ENCODE data around the gene FYTTD1.

FYTTD1 gene

GRCh38 chr3:197736491-197737318 lies 13.0 kb upstream of the FYTTD1 start, which contains the start of gene RUBCN:
Gene RUBCN (minus strand): TSS chr3:197736904. CDS start chr3:197736719, 185 bp downstream.
- DNase-seq (ENCODE audit: low read depth in 2 of 3, low spot score in 1 of 3), result peak; percentile 88 to 93 (median 92)

GRCh38 chr3:197737319-197737649 lies 12.4 kb upstream of the FYTTD1 start:
- DNase-seq (ENCODE audit: low read depth in 2 of 3, low spot score in 1 of 3), result no peak

DNA sequence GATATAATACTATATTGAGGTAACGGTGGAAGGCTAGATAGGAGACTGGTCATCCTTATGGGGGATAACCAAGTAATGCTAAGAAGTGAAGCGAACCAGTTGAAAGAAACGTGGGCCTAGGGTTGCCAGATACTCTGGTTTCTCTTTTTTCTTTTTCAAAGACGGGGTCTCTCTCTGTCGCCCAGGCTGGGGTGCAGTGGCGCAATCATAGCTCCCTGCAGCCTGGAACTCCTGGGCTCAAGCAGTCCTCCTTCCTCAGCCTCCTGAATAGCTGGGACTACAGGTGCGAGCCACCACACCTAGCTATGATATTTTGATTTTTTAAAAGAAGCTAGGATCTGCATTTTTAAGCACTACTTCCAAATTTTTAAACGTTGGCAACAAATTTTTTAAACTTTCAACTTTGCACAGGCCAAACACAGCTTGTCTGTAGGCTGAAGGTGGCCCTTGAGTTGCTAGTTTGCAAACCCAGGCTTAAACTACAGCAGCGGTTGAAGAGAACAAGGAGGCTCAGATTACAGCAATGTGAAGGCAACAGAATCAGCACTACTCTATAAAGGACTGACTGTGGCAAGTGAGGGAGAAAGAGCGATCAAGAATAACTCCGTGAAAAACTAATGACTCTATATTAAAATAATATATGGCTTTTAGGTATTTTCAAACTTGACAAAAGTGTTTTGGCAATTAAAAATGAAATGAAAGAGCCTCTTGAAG lies 11.8 kb upstream of the FYTTD1 start:
- DNase-seq (ENCODE audit: low read depth in 2 of 3, low spot score in 1 of 3), result no peak

- DNase-seq (ENCODE audit: low read depth in 2 of 3, low spot score in 1 of 3), result no peak
Measured at GRCh38 chr3:197742787-197743186, 6.9 kb upstream of the FYTTD1 start.

DNA sequence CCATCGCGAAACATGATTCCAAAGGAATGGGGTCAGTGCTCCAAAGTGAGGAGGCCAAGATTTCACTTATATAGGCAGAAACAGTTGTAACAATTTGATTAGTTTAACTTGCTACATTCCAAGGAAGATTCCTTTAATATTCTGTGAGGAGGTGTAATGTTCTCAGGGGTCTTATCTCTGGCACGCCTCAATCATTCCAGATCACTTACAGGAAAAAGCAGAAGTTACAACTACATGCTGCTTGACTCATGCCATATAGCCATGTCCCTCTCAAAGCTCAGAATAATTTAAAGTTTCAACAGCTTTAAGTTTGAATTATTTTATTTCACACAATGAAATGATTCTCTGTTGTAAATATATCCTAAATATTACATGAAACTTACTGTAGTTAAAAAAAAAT lies 3.5 kb upstream of the FYTTD1 start:
- DNase-seq (ENCODE audit: low read depth in 2 of 3, low spot score in 1 of 3), result no peak

DNA sequence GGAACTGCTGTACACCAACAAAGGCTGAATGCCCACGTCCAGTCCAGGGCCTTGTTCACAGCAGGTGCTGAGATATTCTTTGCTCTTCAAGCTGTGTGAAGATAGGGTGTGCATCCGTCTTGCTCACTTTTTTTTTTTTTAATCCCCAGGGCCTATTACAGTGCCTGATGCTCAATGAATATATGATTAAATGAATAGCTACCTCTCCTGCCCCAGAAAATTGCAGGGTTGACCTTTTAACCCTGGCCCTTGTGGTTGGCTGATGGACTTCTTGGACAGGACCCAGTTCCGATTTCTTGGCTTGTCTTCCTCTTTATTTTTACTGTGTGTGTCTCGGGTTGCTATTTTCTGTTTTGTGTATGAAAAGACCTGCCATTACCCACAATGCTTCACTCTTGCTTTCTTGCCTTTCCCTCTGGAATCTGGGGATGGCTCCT lies 2.9 kb upstream of the FYTTD1 start:
- DNase-seq (ENCODE audit: low read depth in 2 of 3, low spot score in 1 of 3), result no peak

GRCh38 chr3:197748597-197749314 lies 927 bp upstream of the FYTTD1 start:
- no peak for DNase-seq (ENCODE audit: low read depth in 2 of 3, low spot score in 1 of 3)

DNA sequence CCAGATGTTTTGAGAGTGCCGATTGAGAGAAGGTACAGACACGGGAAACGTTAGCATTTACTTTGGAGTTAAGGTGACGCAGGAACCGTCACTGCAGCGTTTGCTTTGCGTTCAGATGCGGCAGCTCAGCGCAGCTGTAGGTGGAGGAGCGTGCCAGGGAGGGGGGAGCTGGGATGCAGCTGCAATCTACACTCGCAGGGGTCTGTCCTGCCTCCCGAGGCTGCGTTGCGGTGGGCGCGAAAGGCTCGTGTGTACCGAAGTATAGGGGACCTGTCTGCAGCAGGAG lies 425 bp upstream of the FYTTD1 start:
- peak; percentile 31 to 43 (median 41) for DNase-seq (ENCODE audit: low read depth in 2 of 3, low spot score in 1 of 3)

DNA sequence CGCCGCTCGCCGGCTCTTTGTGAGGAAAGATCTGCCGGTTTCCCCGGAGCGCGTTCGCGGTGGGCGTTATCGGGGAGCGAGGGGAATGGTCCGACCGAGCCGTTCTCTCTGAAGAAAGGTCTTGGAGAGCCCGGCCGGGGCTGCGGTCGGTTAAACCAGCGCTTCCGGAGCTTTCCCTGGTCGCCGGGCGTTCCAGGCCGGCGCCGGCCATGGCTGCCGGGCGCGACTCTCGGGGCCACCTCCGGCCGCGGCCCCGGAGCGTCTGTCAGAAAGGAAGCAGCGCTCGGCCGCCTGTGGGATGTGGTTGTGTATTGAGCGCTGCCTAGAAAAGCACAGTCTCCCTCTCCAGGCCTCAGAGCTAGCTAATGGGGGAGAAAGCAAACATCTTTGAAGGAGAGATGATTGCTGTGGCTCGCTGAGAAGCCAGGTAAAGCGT lies 731 bp downstream of the FYTTD1 start:
- peak; percentile 3 to 54 (median 38) for DNase-seq (ENCODE audit: low read depth in 2 of 3, low spot score in 1 of 3)

DNA sequence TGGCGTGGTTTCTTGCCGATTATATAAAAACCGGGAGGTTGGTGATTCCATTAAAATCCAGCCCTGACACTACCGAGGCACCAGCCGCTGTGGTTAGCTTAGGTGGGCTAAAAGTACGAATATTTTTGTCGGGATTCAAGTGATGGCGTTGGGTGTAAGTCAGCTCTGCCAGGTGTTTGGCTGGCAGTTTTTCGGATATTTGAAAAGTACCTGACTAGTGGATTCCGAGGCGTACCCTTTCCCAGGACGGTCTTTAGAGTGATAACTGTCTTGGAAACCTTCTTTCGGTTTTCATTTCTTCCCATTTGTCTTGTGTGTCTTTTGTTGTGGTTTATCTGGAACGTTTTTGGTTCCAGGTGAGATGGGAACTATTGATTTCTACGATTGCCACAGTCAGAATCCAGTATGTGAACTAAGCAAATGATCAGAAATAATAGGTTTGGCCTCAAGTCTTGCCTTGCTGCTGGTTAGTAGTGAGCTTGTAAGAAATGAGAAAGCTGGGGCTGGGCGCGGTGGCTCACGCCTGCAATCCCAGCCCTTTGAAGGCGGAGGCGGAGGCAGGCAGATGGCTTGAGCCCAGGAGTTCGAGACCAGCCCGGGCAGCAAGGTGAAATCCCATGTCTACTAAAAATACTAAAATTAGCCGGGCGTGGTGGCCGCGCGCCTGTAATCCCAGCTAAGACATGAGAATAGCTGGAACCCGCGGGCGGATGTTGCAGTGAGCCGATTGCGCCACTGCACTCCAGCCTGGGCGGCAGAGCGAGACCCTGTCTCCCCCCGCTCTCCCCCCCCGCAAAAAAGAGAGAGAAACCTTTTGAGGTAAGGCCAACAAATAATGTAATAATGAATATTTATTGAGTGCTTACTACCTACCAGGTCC lies 1.4 kb downstream of the FYTTD1 start:
- DNase-seq (ENCODE audit: low read depth in 2 of 3, low spot score in 1 of 3), result peak; percentile 22 to 42 (median 31)

DNA sequence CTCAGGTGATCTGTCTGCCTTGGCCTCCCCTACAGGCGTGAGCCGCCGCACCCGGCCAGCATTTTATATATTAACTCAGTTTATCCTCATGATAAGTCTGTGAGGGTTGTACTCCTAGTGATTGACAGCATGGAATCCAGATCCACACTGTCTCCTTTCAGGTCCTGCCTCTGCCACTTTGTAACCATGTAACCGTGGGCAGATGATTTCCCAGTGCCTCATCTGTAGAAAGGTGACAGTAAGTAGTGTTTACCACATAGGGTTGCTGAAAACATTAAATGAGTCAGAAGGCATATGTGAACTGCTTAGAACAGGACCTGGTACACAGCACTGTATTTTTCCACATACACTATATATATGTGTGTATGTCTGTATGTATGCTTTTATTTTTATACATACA lies 2.4 kb downstream of the FYTTD1 start:
- peak in 1 of 3 donors; percentile 27 for DNase-seq (ENCODE audit: low read depth in 2 of 3, low spot score in 1 of 3)

GRCh38 chr3:197753263-197753662 lies 3.6 kb downstream of the FYTTD1 start:
- no peak for DNase-seq (ENCODE audit: low read depth in 2 of 3, low spot score in 1 of 3)

GRCh38 chr3:197756704-197757103 lies 7.0 kb downstream of the FYTTD1 start:
- no peak for DNase-seq (ENCODE audit: low read depth in 2 of 3, low spot score in 1 of 3)

DNA sequence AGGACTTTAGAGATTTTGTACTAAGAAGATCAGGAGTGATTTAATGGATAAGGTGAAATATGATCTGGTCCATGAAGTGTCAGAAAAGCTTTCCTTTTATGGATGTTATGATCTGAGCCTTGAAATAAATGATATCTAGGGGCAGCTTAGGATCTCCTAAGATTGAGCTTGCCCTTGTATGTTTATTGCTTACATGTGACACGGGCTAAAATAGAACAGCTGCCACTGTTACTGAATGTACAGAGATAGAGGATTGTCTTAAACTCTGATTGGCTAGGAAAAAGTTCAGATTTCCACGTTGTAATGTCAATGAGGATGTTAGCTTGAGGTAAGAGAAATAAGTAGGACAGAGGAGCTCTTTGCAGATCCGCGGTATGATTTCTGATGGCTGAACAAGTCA lies 8.8 kb downstream of the FYTTD1 start:
- DNase-seq (ENCODE audit: low read depth in 2 of 3, low spot score in 1 of 3), result no peak

GRCh38 chr3:197761784-197762183 lies 12.1 kb downstream of the FYTTD1 start:
- DNase-seq (ENCODE audit: low read depth in 2 of 3, low spot score in 1 of 3), result no peak

DNA sequence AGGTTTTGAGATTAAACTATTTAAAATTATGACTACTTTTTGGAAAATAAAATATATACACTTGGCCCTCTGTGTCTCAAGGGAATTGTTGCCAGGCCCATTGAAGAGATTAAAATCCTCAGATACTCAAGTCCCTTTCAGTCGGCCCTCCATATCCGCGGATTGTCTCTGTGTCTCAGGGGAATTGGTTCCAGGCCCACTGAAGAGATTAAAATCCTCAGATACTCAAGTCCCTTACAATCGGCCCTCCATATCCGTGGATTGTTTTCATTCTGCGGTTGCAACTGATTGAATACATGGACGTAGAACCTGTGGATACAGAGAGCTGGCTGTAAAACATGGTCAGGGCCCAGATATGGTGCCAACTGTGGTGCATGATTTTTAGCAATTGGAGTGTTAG lies 25.6 kb downstream of the FYTTD1 start:
- no peak for DNase-seq (ENCODE audit: low read depth in 2 of 3, low spot score in 1 of 3)

GRCh38 chr3:197782230-197782629 lies 32.5 kb downstream of the FYTTD1 start:
- DNase-seq (ENCODE audit: low read depth in 2 of 3, low spot score in 1 of 3), result no peak

DNA sequence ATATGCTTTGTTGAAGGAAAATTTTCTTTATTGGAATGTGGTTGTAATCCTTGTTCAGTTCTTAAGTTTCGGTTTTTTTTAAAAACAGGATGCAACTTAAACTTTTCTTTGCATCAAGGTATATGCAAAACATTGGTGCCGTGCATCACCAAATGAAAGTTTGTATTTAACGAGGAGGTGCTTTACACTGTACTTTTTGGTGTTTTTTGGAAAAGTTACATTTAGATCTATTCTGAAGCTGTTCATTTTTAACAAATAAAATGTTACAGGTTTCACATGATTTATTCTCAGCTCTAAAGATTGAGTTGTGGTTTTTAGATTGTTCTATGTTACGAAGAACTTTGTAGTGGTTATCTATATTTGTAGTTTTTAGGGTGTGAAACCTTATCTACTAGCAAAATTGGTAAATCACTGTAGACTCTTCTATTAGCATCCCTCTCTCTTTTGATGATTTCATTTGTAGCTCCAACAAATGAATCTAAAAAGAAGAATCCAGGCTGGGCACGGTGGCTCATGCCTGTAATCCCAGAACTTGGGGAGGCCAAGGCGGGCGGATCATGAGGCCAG lies 34.4 kb downstream of the FYTTD1 start:
- DNase-seq (ENCODE audit: low read depth in 2 of 3, low spot score in 1 of 3), result no peak

- no peak for DNase-seq (ENCODE audit: low read depth in 2 of 3, low spot score in 1 of 3)
Measured at GRCh38 chr3:197787412-197787811, 37.7 kb downstream of the FYTTD1 start.

GRCh38 chr3:197789309-197789708 lies 39.6 kb downstream of the FYTTD1 start:
- DNase-seq (ENCODE audit: low read depth in 2 of 3, low spot score in 1 of 3), result no peak

GRCh38 chr3:197790033-197790432 lies 40.4 kb downstream of the FYTTD1 start:
- DNase-seq (ENCODE audit: low read depth in 2 of 3, low spot score in 1 of 3), result no peak

Data from stimulated activated CD4-positive, alpha-beta T cell treated with anti-CD3 and anti-CD28 coated beads, Interleukin-12 subunit alpha, Interleukin-12 subunit beta, amount 100 ng/mL, for 48 hours (primary cell).